NCI-H2227 (cell line): ENCODE measurements around the gene VPS54.
"Not testable (repeated sequence)": the region's sequence is repeated elsewhere in the genome, so short reads cannot be mapped to it uniquely, and the experiment has no call there.

Experiments
- DNase-seq: peaks from one replicate; lab custom pipeline; 2025; ENCODE audit not compliant: unreplicated experiment; lab: John Stamatoyannopoulos, UW

Gene VPS54

GRCh38 chr2:63874204-63875130 lies 144.8 kb downstream of the VPS54 start:
- no peak for DNase-seq

DNA sequence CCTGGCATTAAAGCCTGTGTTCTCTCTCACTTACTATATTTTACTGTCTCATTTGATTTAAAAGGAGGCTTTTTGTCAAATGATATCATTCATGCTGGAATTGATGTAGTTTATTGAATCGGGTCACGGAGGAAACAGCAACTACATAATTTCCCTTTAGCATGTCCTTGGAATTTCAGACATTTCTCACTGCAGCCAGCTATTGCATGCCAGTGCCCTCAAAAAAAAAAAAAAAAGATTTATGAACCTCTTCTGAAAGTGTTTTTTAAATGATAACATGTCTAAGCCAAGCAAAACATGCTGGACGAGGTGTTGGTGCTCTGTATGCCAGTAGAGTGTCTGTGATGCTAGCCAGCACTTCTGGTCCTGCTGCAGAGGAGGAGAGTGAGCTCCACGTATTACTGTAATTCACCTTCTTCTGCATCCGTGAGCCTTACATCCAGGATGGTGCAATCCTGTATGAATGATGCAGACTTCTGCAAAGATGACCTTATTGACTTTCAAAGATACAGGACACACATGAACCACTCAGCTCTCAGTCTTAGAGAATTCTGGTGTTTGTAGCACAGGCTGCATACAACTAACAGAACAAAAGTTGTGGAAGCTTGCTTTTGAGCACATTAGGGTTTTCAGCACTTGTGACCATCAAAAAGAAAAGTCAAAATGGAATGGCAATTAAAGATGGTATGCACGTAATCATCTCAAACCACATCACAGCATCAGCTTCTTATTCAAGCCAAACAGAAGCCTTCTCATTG lies 146.5 kb downstream of the VPS54 start:
- no peak for DNase-seq

DNA sequence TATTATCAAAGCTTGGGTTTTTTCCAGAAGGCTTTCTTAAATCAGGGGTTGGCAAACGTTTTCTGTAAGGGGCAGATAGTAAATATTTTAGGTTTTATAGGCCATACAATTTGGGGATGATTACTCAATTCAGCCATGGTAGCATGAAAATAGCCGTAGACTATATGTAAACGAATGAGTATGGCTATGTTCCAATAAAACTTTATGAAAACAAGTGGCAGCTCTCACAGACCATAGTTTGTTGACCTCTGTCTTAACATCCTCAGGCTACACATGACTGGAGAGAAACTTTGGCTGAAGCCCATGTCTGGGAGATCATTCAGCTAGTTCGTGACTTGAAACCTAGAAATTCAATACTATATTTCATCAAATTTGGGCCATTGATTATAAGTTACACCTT lies 147.4 kb downstream of the VPS54 start:
- DNase-seq, result no peak

DNA sequence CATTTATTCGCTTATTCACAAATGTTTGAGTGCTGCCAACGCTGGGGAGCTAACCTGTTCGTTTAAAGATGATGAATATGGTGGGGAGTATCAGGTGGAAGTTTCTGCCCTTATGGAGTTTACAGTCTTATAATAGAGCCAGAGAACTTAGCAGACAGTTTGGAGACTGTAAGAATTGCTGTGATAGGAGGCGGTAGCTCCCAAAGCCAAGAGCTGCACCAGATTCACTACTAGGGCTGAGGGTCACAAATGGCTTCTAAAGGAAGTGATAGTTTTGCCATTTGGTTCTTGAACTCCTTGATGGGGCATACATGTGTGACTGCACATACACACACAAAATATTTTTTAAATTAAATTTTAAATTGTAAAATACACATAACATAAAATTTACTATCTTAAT lies 148.5 kb downstream of the VPS54 start:
- DNase-seq, result no peak

GRCh38 chr2:63866009-63866709 lies 153.1 kb downstream of the VPS54 start:
- DNase-seq, result no peak

DNA sequence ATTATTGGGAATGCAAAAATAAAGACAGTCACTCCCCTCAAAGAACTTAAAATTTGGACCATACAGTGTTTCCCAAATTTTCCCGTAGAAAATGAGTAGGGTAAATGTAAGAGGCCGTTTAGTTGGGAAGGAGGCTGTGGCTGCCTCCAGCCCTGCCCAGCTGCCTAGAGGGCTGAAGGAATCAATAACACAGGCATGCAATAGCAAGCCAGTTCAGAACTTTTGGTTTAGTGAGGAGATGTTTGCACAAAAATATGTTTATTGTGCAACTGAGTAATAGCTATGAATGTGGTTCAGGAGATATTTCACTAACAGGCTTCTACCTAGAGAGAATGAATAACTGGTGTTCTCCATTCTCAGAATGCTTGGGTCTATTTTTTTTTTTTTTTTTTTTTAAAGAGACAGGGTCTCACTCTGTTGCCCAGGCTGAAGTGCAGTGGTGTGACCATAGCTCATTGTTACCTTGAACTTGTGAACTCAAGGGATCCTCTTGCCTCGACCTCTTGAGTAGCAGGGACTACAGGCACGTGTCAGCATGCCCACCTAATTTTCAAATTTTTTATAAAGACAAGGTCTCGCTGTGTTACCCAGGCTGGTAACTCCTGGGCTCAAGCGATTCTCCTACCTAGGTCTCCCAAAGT lies 153.9 kb downstream of the VPS54 start:
- DNase-seq, result no peak

DNA sequence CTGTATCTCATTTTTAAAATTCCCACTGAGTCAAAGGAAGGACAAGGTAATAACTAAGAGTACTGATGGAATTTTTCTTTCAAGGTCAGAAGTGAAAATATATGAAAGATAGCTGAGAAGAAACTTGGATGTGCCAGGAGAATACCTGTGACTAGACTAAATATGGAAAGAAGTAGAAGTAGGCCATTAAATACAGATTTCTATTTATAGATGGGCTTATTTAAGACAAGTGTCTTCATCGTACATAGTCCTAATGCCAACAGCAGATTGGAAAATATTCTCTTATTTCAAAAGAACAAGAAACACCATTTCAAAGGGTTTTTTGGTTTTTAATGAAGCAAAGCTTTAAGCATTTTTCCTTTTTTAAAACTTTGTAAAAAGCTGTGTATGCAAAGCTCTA lies 155.5 kb downstream of the VPS54 start:
- no peak for DNase-seq

DNA sequence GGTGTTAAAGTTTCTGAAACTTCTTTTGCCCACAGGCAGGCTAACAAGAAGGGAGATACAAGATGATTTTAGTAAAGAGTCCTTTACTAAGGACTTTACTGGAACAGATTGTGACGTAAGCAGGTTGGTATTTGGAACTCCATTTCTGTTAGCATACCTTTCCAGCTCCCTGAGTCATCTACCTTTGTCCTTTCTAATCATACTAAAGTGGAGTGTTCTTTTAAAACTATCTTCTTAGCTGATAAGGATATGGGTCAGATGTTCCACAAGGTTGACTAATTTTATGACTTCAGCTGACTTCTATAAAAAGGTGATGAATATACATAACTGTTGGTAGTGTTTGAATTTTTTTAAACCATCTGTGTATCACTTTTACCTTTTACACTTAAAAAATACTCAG lies 156.4 kb downstream of the VPS54 start:
- no peak for DNase-seq

DNA sequence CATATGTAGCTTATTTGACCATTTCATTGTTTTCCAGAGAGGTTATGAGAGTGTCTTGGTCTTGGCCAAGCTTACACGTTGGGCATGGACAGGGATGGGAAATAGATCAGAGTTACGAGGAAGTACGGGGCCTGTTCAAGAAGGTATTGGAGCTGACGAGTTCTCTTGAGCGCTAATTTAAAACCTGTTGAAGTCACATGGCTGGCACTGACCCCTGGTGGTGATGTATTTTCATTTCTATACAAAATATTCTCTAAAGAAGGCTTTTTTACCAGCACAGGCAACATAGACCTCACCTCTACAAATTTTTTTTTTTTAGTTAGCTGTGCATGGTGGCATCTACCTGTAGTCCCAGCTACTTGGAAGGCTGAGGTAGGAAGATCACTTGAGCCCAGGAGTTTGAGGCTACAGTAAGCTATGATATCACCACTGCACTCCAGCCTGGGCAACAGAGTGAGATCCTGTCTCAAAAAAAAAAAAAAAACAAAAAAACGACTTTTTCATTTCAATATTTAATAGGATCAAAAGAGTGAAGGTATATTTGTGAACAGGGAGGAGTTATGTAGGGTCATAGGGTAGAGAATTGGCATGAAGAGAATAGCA lies 157.9 kb downstream of the VPS54 start:
- peak; percentile 70 for DNase-seq

- DNase-seq, result no peak
Measured at GRCh38 chr2:63858291-63858690, 160.9 kb downstream of the VPS54 start.

DNA sequence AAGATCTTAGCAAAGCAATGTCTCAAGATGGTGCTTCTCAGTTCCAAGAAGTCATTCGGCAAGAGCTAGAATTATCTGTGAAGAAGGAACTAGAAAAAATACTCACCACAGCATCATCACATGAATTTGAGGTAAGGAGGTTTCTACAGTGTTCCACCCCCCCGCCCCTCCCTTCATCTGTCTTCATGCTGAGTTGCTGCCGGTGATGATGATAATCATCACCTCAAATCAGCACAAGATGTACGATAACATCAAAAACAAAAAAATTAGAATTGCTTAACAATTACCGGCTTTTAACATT lies 163.0 kb downstream of the VPS54 start:
- DNase-seq, result no peak

GRCh38 chr2:63855418-63856302 lies 163.6 kb downstream of the VPS54 start:
- no peak for DNase-seq

- DNase-seq, result no peak
Measured at GRCh38 chr2:63853527-63854310, 165.5 kb downstream of the VPS54 start.

DNA sequence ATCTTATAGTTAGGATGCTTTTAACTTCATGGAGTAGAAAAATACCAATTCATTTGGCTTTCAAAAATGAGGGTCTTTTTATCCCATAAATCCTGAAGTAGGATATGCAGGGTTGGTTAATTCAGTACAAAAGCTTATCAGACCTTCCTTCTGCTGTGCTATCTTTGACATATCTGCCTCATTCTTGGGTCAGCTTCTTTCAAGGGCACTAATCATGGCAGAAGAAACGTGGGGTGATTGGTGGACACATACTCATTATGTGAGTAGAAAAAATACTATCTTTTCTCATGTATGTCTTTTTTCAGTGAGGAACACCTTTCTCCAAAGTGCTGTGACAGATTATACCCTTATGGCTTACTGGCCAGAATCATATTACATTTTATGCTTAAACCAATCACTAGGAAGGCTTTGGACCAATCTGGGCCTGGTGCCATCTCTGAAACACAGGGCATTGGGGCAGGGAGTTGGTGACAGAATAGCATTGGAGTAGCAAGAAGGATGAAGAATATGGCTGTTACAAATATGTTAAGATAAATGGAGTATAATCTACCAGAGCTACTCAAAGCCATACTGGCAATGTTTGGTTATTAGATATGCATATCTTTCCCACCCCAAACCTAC lies 167.4 kb downstream of the VPS54 start:
- DNase-seq, result no peak

- no peak for DNase-seq
Measured at GRCh38 chr2:63850649-63851048, 168.6 kb downstream of the VPS54 start.

DNA sequence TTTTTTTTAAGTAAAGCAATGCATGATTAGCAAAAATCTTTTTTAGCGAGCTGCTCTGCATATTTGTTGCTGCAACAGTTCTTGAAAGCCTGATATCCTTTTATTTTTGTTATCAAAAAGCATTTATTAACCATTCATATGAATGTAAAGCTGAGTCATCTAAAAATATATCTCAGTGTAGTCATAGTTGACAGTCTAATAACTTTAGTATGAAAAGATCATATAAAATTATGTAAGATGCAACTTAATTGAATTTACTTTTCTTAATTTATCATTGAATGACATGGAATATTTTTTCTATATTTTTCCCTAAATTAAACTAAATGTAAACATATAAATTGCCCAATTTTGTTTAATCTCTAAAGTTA lies 169.0 kb downstream of the VPS54 start:
- DNase-seq, result no peak

DNA sequence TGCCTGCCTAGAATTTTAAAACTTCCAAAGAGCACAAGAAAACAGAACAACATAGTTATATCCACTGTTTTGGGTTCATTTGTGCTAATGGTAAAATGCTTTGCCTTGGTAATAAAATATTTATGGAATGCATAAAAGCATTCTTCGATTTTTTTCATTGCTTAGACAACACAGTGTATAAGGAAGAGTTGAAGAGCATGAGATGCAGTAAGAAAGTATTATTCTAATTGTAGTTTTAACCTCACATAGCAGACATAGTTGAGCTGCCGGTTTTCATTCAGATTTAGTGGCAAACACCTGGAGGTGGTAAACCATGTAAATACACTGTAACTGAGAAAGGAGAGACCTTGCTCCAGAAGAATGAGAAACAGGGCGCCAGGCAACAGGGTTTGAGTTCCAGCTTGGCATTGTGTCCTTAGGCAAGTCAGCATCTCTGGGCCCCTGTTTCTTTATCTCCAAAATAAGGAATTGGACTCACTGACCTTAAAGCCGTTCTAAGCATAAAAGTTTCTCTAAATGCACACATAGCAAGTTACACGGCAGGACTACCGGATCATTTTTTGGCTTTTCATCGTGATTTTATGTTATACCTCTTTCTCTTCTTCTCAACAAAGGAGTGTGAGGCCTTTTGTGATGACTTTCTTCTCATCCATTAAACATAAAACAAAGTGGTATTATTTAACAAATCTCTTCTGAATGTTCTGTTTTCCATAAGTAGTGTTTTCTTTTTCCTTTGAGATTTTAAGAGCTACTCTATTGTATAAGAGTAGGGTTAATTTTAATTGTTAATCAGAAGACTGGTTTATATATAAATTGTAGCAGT lies 169.6 kb downstream of the VPS54 start:
- DNase-seq, result no peak

GRCh38 chr2:63847571-63847970 lies 171.7 kb downstream of the VPS54 start:
- DNase-seq, result not testable (repeated sequence)
